GM12873 (cell line): ENCODE measurements around the gene MT2A.

Source experiments
- CTCF ChIP-seq: IDR thresholded peaks from 2 replicates; pipeline ENCODE4 v1.5.1; 2012; ENCODE audit warnings: low read depth, mild to moderate bottlenecking, moderate library complexity, low read length, control low read depth; ENCODE audit not compliant: insufficient read depth; ENCODE audit errors: missing control alignments

Gene MT2A

DNA sequence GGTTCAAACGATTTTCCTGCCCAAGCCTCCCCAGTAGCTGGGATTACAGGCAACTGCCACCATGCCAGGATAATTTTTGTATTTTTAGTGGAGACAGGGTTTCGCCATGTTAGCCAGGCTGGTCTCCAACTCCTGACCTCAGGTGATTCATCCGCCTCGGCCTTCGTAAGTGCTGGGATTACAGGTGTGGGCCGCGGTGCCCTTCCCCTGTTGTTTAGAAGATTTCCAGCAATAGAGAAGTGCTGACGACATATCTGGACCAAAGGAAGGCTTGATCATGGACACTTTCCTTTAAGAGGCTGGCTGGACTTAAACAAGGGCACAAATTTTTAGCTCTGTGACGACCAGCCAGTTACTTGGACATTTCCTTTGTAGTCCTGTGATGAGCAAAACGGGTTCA lies 22.8 kb downstream of the MT2A start:
- no peak for TF ChIP-seq CTCF

DNA sequence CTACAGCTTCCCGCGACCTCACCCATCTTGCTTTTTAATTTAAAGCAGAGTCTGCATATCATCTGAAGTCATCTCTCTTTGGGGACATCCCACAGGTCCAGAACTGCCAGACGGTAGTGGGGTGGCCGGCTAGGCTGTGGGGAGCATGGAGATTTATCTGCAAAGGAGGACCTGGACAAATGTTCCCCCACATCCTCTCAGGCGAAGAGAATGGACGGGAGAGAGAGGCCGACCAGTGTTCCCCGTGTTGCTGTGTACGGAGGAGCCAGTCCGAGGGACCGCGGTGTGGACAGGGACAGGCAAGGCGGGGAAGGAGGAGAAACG lies 23.4 kb downstream of the MT2A start:
- TF ChIP-seq CTCF: no peak

GRCh38 chr16:56632156-56632847 lies 23.9 kb downstream of the MT2A start, which contains the start of gene MT1M:
MT1M (plus strand) TSS chr16:56632659; CDS start chr16:56632732, 73 bp downstream.
- TF ChIP-seq CTCF: no peak

DNA sequence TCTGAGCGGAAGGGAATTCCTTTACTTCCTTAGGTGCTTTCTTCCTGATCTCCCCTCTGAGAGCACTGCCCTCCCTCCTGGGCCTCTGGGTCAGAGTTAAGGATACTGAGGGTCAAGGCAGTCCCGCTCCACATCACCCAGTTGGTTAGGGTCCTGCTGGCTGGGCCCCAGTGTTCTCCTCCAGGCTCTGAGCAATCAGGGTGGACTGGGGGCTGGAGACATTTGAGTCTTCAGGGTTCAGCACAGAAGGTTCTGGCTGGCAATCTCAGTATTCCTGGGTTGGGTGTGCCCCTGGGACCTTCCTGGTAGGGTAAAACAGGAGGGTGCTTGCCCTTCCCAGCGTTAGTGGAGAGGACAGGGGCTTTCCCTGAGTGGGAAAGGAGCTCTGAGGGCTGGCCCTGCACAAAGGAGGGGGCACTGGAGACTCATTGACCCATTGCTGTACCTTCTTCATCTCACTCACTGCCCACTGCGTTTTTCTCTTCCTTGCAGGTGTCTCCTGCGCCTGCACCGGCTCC lies 24.5 kb downstream of the MT2A start:
- no peak for TF ChIP-seq CTCF

GRCh38 chr16:56633535-56633934 lies 25.2 kb downstream of the MT2A start:
- no peak for TF ChIP-seq CTCF

GRCh38 chr16:56634715-56635440 lies 26.5 kb downstream of the MT2A start:
- TF ChIP-seq CTCF: no peak

- no peak for TF ChIP-seq CTCF
Observed at GRCh38 chr16:56635441-56635967, 27.1 kb downstream of the MT2A start.
